ENCODE data around the gene CLCA1. TPM values are rescaled to one million over a fixed set of nuclear protein-coding genes. Genes with fewer than 3 reads are reported as not detected.

The CLCA1 gene, protein sequence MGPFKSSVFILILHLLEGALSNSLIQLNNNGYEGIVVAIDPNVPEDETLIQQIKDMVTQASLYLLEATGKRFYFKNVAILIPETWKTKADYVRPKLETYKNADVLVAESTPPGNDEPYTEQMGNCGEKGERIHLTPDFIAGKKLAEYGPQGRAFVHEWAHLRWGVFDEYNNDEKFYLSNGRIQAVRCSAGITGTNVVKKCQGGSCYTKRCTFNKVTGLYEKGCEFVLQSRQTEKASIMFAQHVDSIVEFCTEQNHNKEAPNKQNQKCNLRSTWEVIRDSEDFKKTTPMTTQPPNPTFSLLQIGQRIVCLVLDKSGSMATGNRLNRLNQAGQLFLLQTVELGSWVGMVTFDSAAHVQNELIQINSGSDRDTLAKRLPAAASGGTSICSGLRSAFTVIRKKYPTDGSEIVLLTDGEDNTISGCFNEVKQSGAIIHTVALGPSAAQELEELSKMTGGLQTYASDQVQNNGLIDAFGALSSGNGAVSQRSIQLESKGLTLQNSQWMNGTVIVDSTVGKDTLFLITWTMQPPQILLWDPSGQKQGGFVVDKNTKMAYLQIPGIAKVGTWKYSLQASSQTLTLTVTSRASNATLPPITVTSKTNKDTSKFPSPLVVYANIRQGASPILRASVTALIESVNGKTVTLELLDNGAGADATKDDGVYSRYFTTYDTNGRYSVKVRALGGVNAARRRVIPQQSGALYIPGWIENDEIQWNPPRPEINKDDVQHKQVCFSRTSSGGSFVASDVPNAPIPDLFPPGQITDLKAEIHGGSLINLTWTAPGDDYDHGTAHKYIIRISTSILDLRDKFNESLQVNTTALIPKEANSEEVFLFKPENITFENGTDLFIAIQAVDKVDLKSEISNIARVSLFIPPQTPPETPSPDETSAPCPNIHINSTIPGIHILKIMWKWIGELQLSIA
- not detected in 2 replicates for total RNA-seq (2014; rRNA removed)
- polyA plus RNA-seq (2012) = not detected

DNA sequence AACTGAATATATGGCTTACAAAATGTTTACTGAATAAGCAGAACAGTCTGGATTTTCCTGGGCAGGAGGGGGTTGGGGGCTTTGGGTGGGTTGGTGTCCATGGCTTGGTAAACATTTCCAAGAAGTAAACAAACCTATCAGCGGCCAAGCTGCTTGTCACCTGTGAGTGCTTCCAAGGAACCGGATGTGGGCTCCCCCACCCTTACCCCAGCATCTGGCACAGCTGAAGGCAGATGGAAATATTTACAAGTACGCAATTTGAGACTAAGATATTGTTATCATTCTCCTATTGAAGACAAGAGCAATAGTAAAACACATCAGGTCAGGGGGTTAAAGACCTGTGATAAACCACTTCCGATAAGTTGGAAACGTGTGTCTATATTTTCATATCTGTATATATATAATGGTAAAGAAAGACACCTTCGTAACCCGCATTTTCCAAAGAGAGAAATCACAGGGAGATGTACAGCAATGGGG, at the start of gene CLCA1:
TSS of gene CLCA1 (plus strand) at position 427 of the 477 bp plus-strand sequence. CDS start at position 472, 45 bp downstream.
- no peak for DNase-seq (ENCODE audit: low read depth)

DNA sequence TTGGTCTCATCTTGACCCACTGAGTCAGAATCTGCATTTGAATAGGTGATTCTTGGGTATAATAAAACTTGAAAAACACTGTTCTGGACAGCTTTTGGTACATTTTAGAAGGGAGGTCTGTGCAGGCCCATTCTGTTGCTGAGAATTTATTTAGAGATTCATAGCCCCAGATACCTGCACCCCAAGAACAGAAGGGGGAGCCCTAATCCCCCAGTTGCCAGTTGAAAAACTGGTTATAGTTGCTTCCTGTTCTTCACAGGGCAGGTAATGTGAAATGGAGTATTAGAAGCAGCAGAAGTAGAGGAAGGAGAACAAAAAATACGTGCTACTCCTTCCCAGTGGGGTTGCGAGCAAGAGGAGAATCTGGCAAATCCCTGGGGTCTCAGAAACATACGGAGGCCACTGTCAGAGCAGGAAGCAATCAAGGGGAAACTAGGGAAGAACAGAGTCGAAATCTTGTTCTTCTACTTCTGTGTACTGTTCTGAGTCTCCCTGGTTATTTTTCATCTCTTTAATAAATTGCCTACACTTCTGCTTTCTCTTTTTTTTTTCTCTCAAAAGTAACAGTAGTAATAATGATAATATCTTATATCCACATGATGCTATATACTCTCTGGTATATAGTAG, 49.3 kb upstream of the CLCA1 start:
- peak; percentile 28 for DNase-seq (ENCODE audit: low read depth)

DNA sequence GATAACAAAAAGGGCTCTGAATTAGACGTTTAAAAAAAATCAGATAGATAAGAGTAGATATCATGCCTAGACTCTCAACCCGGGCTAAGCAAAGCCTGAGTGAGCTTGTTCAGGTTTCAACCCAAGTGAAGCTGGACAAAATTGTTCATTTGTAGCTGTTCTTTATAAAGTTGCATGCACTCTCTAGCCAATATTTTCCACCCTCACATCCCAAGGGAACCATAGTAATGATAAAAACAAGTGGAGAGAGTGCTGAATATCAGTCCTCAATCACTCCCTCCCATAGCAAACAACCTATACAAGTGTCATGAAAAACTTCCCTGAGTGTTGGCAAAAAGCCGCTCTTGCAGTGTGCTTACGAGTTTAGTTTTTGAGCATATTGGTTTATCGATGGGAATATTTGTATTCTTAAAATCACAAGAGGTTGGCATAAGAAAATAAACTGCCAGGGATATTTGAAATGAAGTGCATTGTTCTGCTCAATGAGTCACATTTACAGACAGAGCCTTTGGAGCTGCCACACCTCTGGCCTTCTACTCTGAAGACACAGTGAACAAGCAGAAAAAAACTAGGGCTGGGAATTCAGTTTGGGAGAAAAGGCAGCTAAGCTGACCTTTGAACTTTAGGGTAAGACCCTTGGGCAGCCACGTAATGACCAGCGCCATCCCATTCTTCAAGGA, 47.0 kb upstream of the CLCA1 start:
- DNase-seq (ENCODE audit: low read depth) = no peak

DNA sequence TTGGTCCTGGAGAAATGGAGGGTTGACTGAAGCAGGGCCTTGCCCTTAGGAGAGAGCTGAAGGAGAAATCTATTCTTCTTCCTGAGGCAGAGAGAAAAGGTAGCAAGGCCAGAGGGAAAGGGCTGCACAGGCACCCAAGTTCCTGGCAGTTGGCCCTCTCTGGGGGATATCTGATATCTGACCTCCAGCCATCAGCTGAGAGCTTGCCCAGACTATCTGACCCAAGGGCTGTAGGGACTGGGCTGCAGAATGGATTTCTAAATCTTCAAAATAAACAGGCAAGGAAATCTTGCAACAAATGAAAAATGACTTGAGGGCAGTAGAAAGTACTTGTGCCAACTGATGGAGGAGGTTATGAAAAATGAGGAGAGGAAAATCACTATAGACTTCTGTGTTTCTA, 45.3 kb upstream of the CLCA1 start:
- DNase-seq (ENCODE audit: low read depth) = no peak

DNA sequence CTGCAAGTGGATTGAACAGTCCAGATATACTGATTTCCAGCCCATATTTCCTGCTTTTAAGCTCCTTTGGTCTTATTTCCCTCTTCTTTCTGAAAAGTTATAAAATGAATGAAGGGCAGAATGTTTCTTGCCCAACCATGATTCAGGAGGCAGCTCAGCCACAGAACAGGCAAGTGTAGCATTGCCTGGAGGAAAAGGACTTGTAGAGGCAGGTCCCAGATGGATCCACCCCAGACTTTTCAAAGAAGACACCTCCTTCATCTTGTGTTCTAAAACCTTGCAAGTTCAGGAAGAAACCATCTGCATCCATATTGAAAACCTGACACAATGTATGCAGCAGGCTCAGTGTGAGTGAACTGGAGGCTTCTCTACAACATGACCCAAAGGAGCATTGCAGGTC, 44.9 kb upstream of the CLCA1 start, which contains the start of gene CLCA2:
TSS of gene CLCA2 (plus strand) at position 299 of the 400 bp plus-strand sequence. CDS start at position 376, 77 bp downstream.
- no peak for DNase-seq (ENCODE audit: low read depth)

DNA sequence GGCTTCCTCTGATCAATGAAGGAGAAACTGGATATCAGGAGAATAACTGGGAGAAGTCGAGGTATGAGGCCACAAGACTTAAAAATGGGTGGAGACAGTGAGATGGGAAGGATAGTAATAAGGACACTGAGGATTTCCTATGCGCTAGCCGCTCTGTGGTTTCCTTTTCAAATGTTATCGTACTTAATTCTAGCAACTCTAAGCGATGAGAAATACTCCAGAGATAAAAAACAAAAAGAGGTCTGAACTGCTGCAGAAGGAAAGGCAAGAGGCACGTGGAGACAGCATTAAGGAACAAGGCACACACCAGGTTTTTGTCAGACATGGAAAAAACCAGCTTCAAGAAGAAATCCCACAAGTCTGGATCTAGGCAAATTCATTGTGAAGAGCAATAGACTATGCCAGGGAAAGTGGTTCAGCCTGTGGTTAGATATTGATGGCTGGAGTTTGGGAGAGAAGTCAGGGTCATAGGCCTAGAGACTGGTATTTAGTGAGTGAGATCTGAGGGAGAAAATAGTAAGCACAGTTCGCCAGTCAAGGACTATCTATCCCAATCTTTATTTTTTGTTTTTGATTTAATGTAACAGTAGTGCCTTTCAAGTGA, 39.5 kb upstream of the CLCA1 start:
- no peak for DNase-seq (ENCODE audit: low read depth)

DNA sequence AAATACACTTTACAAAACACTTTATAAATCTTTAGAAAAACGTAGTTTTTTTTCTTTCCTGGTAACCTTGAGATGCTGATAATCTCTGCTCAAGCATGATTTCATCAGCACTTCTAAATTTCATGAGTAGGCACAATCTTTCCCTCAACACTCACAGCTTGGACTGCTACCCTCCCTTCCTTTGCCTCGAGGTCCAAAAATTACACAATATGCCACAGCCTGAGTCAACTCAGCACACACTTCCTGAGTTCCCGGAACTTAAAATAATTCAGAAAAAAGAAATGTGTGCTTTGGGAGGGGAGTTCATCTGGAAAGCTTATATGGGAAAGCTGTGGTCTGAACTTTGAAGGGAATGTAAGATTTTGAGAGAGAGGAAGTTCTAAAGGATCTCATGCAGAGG, 38.9 kb upstream of the CLCA1 start:
- DNase-seq (ENCODE audit: low read depth) = peak; percentile 92

DNA sequence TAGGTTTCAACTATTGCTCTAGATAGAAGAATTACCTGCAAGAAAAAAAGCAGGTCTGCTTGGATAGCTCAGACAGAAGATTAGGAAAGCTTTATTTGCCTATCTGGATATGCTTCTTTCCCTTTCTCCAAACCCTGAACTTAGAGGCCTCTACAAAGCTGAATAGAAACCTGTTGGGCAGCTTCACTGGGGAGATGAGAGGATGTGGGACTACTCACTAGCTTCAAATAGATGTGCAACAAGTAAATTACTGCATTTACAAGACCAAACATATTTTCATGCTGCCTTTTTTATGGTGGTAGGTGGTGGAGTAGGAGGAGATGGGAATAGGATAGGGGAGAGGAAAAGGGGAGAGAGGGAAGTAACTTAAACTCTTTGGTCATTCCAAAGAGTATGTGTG, 38.4 kb upstream of the CLCA1 start:
- no peak for DNase-seq (ENCODE audit: low read depth)

DNA sequence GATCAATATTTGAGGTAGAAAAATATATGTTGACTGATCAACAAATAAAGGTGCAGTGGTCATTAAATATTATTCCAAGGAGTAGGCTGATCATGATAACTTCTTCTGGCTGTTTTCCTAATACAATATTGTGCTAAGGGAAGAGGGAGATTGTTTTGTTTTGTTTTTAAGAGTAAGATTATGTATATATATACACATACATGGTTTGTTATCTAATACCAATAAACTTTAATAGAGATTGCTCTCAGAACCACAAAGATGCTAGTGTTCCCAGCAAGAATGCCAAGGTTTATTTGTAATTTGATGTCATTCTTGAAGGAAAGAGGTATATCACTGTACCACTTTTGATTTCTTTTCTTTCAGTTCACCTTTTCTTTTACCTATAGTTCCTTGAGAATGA, 34.7 kb upstream of the CLCA1 start:
- no peak for DNase-seq (ENCODE audit: low read depth)

DNA sequence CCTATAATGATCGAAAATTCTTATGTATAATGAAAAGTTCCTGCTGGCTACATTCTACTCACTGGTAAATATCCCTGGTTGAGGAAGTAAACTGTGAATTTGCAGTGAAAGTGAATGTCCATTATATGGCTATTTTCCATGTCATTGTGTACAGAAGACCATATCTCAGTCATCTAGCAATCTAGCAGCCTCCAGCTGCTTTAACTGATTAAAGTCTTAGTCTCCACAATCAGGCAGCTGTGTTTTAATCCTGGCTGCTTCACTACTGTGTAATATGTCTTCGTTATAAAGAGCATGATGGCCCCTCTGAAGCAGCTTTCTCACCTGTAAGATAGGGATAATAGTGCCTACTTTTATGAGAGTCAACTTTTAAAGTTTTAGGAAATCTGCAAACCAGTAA, 33.4 kb upstream of the CLCA1 start:
- DNase-seq (ENCODE audit: low read depth) = no peak

DNA sequence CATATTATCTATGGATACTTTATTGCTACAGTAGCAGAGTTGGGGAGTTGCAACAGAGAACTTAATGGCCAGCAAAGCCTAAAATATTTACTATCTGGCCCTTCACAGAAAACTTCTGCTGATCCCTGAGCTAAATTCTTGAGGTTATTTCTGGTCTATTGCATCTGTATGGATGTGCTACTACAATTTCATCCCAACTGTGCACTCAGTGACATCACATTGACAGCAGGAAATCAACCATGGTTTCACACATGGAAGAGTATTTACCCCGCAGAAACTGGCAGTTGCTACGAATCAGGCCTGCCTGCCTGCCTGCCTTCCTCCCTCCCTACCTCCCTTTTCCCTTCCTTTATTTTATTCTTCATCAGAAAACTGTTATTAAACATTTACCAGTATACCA, 32.7 kb upstream of the CLCA1 start:
- DNase-seq (ENCODE audit: low read depth) = no peak

DNA sequence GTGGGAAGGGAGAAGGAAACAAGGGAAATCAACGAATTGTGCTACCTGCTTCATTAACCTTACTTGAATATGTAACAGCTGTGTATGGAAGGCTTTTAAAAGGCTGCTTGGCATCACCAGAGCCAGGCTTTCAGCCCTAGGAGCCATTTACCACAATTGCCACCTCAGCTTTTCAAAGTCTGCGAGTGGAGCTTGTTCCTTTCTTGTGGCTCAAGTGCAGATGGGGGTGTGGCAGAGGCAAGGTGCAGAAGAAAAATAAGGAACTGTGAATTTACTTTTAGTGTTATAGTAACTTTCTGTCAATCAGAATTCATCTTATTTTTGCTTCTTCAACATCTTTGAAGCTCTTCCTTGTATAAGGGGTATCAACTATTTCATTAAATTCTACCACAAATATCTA, 27.1 kb upstream of the CLCA1 start:
- DNase-seq (ENCODE audit: low read depth) = no peak

DNA sequence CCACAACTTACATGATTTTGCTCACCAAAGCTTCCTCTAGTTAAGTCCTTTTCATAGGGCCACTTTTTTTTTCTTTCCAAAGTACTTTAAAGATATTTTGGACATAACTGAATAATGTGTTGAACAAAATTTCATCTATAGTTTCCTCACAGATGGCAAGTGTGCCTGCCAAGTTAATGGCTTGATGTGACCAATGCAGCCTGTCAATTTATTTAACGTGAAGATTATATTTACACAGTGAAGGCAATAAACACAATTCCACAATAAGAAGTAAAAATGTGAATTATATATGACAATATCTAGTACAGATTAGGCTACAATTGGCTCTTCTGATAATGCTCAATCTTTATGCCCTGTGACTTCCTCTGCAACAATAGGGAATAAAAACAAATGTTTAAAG, 26.7 kb upstream of the CLCA1 start:
- DNase-seq (ENCODE audit: low read depth) = no peak

DNA sequence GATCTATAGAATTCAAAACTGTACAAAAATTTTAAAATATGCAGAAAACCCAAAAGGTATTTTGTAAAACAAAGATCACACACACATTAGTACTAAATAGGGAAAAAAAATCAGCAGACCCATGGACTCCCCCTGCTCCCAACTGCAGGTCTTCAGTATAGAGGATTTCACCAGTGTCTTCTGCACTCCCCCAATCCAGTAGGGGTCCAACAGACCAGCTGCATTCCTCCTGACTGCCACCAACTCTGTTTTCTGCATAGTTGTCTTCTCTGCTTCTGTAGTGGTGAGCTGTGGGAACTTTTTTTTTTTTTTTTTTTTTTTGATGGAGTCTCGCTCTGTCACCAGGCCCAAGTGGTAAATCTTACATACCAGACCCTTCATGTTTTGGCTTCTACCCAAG, 22.8 kb upstream of the CLCA1 start:
- no peak for DNase-seq (ENCODE audit: low read depth)

DNA sequence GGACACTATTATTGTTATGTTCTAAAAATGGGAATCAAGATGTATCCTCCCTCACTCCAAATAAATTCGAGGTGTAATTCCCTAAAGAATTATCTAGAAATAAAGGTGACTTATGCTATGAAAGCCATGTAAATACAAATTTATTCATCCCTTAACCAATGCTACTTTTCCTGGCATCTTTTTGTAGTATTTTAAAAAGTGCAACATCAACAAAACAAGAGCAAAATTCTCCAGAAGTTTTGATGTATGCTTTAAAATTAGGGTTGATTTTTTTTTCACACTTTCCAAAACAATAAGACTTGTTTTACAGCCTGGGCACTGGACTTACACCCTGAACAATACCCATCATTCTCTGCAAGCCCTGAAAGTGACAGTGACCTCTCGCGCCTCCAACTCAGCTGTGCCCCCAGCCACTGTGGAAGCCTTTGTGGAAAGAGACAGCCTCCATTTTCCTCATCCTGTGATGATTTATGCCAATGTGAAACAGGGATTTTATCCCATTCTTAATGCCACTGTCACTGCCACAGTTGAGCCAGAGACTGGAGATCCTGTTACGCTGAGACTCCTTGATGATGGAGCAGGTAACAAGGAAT, 21.4 kb upstream of the CLCA1 start:
- no peak for DNase-seq (ENCODE audit: low read depth)

DNA sequence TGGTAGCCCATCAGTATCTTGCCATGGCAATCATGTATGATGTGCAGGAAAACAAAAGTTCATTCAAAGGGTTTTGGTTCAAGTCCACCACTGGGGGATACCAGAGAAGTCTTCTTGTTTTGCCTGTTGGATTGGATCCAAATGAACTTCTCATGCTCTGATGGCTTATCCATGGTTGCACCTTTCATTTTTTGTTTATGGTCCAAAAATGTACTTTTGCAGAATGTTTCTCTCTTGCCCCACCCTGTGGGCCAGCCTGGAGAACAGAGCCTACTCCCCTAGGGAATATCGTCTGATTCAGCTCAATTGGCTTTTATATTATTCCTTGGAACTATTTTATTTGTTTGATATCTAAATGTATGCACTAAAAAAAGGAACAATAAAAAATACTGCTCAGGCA, 20.1 kb upstream of the CLCA1 start:
- no peak for DNase-seq (ENCODE audit: low read depth)

DNA sequence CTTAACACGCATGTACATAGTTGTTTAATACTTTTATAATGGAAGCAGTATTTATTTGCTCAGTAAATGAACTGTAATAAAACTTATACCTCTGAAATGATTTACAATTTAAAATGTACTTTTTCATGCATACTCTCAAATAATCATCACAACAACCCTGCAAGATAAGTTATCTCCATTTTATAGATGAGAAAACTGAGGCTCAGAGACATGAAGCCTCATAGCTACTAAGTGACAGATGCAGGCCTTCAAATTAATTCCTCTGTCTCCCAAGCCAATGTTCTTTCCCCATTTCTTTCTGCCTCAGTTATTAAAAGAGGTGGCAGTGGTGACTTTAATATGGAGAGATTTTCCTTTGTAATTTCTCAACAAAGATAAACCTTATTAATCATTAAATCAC, 19.6 kb upstream of the CLCA1 start:
- DNase-seq (ENCODE audit: low read depth) = no peak

DNA sequence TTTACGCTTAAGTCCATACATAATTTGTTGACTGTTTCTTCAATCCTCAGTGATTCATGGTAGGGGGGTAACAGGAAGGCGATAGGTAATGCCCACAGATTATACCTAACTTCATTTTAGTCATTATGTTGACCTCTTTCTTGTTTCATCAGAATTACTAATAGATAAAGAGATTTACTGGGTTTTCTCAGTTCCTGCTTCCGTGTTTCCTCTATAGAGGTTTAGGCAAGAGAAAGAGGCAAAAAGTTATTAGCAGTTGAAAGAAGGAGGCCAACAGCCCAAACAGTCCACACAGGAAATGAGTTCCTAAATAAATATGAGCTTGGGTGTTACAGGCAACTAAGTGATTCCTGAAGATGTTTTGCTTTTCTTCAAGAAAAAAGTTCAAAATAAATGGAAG, 17.9 kb upstream of the CLCA1 start:
- DNase-seq (ENCODE audit: low read depth) = no peak

DNA sequence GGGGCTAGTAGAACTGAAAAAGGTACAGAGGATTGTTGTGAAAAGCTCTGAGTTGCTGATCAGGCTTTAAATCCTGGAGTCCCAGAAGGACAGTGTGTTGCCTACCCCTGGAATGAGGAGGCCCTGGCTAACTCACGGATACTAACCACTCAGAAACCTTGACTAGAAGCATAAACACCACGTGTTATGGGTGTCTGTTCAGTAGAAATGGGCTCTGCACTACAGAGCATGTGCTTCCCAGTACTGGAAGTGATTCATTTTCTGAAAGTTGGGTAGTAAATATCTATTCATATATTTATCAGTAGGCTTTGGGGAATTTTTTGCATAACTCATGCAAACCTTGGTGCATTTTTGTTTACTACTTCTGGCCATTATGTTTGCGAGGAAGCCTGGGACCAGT, 15.1 kb upstream of the CLCA1 start:
- DNase-seq (ENCODE audit: low read depth) = no peak

DNA sequence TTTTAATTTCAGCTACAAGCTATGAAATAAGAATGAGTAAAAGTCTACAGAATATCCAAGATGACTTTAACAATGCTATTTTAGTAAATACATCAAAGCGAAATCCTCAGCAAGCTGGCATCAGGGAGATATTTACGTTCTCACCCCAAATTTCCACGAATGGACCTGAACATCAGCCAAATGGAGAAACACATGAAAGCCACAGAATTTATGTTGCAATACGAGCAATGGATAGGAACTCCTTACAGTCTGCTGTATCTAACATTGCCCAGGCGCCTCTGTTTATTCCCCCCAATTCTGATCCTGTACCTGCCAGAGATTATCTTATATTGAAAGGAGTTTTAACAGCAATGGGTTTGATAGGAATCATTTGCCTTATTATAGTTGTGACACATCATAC, 13.7 kb upstream of the CLCA1 start:
- DNase-seq (ENCODE audit: low read depth) = no peak

DNA sequence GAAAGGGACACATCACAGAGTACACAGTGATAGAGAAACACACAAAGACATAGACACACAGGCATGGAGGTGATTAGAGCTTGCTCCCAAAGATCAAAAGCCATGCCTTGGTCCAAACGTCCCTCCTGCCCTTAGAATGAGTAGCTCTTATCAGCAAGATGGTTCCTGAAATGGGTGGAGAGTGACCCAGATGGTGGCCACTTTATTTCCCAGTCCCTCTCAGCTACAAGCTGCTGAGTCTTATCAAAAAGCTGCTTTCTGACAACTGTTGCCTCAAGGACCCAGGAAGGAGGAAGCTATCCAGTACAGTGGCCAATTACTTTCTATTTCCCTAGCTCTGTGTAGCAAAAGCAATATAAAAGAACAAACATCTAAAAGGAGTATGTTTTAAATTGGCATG, 7.7 kb upstream of the CLCA1 start:
- DNase-seq (ENCODE audit: low read depth) = no peak

Data from LHCN-M2 (cell line).